ENCODE results near the gene D2HGDH.
"Not testable (repeated sequence)": the region's sequence is repeated elsewhere in the genome, so short reads cannot be mapped to it uniquely, and the experiment has no call there.

The D2HGDH gene

DNA sequence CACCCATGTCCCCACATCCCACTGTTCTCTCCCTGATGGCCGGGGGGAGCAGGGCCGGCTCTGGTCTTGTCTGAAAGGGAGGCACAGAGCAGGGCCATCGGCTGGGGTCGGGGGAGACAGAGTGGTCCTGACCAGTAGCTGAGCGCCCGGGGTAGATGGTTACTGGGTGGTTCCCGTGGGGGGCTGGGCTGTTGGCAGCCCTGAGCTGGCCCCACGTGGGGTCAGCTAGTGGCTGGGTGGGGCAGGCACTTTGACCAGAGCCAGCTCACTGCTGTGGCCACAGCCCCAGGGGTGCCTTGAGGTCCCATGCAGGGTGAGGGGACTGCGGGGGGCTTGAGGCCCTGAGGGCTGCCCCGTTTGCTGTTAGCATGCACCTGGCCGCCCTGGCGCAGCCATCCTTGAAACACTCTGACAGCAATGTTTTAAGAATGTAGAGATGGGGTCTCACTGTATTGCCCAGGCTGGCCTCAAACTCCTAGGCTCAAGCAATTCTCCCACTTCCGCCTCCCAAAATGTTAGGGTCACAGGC, 62.2 kb downstream of the D2HGDH start:
- DNase-seq, result no peak

DNA sequence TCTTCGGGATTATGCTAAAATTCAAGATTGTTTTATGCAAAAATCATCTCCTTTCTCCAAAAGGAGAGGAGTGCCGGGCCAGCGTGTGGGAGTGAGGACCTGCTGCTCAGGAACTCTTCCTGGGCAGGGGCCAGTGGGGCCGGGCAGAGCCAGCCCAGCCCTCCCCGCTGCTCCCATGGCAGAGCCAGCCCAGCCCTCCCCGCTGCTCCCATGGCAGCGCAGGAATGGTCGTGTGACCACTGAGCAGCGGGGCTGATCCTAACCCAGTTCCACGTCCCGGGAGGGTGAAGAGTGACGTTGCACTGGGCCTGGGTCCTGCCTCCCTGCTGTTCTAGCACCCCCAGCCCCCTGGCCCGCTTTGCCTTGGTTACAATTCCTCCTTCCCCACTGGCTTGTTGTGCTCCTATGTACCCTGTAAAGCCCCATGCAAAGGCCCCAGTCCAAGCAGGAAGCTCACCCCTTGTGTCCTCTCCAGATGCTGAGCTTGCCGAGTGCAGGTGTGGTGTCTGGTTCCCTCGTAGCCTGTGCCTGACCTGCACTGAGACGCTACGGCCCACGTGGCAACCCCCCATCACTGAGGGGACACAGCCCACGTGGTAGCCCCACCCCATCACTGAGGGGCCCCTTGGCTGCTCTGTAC, 63.1 kb downstream of the D2HGDH start:
- DNase-seq, result no peak

DNA sequence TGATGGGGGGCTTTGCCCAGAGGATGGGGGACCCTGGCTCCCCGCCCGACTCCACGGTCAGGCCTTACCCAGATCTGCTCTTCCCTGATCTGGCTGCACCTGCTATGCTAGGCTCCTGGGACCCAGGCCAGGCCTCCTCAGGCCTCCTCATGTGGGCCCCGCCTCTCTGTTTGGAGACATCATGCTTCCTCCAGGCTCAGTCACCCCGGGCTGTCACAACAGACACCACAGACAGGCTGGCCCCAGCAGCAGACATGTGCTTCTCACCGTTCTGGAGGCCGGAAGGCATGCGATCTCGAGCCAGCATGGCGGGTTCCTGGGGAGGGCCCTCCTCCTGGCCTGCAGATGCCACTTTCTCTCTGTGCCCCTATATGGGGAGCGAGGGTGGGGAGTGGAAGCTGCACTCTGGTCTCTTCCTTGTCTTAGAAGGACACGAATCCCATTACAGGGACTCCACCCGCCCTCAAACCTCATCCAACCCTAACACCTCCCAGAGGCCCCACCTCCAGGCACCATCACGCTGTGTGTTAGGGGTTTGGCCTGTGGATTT, 63.7 kb downstream of the D2HGDH start:
- DNase-seq, result no peak

DNA sequence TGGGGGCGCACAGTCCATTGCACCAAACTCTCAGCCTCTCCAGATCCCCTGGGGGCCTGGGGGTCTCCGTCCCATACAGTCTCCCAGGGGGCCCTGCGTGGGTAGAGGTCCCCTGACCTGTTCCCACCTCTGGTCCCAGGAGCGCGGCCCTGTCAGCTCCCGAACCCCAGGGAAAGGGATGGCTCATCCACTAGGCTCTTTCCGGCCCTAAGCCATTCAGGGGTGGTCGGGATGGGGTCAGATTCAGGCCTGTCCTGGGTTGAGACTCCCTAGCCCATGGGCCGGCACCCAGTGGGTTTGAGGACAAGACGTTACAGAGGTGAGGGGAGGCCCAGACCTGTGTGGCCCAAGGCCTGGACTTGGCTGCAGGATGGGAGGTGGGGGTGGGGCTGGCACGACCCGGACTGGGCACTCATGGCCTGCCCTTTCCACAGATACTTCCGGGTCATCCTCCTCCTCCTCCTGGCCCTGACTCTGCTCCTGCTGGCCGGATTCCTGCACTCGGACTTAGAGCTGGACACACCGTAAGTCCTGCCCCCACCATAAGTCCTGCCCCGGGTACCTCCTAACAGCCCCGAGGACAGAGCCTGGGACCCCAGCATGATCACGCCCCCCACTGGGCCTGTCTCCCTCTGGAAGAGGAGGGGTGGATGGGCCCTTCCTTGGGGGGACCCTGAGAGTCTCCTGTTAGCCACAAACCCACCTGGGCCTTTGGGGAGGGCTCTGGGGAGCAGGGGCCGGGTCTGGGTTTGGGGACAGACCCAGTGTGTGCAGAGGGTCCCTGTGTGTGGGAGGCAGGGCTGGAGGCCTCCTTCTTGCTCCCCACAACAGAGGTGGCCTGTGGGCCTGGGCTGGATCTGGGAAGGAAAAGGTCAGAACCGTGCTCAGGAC, 64.4 kb downstream of the D2HGDH start:
- no peak for DNase-seq

DNA sequence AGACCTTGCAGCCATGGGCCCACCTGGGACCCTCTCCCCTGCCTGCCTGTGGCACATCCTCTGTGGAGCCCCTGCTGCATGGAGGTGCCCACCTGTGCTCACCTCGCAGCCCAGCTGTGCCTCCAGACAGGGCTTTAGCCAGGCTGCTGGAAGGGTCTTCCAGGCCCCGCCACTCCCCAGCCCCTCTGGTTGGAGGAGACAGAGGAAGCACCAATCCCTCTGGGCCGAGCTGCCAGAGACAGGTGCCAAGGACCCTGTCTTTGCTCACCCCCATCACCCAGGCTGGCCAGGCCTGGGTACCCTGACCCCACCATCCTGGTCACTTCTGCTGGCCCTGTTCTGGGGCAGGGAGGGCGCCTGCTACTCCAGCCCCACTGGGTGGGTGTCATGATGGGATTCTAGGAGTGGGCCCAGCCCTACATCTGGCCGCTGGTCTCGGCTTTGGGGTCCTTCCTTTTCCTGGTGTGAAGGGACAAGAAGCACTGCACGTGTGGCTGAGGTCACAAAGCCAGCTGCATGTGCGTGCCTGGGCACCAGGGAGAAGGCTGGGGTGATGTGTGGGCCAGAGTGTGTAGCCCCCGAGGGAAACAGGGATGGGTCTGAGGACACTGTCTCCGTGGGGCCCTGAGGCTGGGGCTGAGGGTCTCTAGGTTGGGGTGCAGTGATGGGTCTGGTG, 65.2 kb downstream of the D2HGDH start:
- DNase-seq, result no peak

DNA sequence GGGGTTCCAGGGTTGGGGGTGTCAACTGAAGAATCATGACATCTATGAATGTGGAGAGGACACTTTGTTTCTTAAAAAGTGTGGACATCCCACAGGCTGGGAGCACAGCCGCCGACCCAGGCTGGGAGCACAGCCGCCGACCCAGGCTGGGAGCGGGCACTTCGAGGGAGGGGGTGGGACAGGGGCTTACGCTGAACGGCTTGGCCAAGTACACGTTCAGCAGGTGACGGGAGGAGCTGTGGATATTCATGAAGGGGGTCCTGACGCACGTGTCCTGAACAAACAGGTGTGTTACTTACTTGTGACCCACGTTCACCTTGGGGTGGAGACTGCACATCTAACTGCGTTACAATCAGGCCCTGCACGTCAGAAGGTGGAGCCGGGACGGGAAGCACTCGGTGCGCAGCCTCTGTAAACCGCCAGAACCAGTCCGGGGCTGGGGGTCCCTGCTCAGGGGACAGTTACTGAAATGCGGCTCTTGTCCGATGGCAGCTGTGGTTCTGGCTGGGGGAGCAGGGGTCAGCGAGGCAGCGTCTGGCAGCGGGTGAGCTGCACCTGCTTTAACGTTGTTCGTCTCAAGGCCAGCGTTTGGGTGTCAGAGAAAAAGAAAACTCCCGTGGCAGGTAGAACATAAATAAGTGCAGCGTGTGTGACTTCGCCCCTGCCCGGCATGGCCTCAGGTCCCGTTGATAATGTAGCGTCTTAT, 65.9 kb downstream of the D2HGDH start:
- not testable (repeated sequence) for DNase-seq

DNA sequence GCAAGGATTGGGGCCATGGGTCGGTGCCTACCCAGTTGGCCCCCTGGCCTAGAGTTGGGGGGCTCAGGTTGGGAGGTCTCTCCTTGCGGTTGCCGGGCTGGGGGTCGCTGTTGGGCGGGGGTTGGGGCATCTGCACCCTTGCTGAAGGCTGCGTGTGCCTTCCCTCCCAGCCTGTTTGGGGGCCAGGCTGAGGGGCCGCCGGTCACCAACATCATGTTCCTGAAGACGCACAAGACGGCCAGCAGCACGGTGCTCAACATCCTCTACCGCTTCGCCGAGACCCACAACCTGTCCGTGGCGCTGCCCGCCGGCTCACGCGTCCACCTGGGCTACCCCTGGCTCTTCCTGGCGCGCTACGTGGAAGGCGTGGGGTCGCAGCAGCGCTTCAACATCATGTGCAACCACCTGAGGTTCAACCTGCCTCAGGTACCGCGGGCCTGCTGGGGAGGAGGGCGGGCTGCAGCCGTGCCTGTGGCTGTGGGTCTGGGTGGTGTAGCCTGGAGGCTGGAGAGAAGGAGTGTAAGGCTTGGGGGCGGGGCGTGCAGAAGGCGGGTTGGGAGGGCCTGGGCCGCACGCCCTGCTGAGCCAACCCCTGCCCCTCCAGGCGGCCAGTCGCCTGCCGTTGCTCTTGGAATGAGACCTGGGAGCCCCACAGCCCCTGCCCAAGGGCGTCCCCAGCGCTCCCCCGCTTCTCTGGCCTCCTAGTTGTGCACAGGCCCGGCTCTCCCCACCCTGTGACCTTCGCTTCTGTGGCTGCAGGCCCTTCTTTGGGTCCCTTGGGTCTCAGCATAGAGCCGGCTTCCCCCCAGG, 67.4 kb downstream of the D2HGDH start:
- no peak for DNase-seq

DNA sequence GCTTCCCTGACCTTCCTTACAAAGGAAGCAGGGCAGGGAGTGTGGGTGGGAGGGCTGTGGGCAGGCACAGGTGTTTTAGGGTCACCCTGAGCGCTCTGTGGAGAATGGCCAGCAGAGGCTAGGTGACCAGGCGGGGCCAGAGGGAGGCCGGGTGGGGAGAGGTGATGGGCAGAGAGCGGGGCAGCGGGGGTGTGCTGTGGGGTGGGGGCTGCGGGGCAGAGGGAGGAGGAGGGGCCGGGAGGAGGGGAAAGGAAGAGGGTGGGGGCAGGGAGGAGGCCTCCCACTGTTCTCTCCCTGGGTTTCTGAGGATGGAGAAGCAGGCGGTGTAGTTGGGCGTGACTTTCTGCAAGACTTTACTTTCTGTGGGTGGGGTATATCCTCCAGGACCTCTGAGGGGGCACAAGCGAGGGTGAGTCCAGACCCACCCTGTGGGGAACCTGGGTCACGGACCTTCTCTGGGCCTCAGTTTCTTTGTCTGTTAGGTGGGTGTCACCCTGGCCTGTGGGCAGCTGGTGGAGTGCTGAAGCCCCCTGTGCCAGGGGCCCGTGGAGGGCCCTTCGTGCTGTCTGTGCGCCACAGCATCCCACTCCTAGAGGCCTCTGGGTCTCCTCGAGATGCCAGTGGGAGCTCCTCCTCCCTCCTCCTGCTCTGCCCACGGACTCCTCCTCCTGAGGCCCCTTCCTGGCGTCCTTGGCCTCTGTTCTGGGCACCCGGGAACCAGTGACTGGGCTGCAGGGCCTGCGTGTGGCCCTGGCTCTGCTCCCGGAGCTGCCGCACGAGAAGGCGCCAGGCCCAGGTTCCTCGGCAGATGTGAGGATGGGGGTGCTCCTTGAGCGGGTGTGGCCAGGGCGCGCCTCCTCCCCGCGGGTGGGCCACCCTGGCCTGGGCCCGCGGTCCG, 68.2 kb downstream of the D2HGDH start:
- no peak for DNase-seq

DNA sequence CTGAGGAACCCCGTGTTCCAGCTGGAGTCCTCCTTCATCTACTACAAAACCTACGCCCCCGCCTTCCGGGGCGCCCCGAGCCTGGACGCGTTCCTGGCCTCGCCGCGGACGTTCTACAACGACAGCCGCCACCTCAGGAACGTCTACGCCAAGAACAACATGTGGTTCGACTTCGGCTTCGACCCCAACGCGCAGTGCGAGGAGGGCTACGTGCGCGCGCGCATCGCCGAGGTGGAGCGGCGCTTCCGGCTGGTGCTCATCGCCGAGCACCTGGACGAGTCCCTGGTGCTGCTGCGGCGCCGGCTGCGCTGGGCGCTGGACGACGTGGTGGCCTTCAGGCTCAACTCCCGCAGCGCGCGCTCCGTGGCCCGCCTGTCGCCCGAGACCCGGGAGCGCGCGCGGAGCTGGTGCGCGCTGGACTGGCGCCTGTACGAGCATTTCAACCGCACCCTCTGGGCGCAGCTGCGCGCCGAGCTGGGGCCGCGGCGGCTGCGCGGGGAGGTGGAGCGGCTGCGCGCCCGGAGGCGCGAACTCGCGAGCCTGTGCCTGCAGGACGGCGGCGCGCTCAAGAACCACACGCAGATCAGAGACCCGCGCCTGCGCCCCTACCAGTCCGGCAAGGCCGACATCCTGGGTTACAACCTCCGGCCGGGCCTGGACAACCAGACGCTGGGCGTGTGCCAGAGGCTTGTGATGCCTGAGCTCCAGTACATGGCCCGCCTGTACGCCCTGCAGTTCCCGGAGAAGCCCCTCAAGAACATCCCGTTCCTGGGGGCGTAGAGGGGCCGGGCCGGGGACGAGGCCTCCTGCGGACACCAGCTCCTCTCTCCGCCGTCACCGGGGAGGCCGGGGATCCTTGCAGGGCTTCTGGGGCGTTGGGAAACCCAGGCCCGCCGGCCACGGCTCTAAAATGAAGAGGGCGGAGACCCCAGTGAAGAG, 69.2 kb downstream of the D2HGDH start:
- peak in 1 of 2 experiments; percentile 49 for DNase-seq

DNA sequence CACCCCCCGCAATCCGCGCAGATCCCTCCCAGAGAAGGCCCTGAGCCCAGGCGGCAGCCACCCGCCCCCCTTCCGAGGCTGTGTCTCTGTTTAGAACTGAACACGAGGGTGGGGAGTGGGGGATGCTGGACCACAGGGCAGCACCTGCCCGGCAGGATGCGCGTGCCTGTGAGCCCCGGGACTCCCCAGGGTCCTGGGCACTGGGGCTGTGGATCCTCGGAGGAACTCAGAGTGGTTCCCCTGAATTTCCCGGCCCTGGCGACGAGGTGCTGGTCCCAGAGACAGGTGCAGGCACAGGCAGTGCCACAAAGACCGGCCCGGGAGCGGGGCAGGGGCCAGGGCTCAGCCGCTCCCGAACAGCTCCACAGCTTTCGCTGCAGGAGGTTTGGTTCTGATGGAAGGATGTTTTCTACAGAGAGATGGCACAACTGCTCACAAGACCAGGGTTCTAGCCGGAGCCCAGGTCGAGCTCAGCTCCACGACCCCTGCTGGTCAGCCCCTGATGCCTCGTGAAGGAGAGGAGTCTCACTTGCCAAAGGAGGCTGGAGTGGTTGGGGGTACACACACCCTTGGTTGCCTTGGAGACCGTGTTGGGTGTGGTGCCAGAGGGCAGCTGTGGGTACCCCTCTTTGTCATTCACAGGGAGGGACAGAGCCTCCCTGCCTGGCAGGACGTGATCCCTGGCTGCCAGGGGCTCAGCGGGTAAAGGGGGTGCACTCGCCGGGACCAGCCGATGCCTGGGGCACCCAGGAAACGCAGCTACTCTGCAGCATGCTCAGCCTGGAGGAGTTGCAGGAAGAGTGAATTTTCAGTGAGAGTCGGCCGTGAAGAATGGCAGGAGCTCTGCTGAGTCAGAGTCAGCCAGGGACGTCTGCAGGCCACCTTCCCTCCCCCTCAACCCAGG, 70.1 kb downstream of the D2HGDH start:
- DNase-seq, result no peak

DNA sequence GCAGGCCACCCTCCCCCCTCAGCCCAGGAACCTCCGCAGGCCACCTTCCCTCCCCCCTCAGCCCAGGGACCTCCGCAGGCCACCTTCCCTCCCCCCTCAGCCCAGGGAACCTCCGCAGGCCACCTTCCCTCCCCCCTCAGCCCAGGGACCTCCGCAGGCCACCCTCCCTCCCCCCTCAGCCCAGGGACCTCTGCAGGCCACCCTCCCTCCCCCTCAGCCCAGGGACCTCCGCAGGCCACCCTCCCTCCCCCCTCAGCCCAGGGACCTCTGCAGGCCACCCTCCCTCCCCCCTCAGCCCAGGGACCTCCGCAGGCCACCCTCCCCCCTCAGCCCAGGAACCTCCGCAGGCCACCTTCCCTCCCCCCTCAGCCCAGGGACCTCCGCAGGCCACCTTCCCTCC, 71.8 kb downstream of the D2HGDH start:
- not testable (repeated sequence) for DNase-seq

DNA sequence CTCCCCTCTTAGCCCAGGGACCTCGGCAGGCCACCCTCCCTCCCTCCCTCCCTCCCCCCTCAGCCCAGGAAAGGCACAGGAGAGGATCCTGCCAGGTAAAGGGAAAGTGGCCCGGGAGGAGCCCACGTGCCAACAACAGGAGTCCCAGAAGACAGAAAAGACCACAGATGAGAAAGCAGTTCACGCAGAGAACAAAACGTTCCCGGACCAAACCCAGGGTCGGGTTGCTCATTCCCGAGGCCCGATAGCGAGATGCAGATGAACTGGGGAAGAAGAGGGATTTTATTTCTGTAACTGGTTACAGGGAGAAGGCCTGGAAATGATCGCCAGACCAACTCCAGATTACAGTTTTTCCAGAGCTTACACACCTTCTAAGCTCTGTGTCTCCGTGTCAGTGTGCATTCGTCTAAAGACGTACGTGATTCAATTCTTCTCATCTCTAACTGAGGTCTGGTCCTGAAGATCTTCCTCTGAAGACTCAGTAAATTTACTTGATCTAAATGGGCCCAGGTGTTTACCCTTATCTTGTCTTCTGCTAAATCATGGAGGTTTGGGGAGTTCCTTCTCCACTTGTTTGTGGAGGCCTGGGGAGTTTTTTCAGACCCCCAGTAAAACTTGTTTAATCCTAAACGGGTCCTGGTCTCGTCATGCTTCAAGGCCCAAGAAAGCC, 73.8 kb downstream of the D2HGDH start:
- DNase-seq, result no peak

DNA sequence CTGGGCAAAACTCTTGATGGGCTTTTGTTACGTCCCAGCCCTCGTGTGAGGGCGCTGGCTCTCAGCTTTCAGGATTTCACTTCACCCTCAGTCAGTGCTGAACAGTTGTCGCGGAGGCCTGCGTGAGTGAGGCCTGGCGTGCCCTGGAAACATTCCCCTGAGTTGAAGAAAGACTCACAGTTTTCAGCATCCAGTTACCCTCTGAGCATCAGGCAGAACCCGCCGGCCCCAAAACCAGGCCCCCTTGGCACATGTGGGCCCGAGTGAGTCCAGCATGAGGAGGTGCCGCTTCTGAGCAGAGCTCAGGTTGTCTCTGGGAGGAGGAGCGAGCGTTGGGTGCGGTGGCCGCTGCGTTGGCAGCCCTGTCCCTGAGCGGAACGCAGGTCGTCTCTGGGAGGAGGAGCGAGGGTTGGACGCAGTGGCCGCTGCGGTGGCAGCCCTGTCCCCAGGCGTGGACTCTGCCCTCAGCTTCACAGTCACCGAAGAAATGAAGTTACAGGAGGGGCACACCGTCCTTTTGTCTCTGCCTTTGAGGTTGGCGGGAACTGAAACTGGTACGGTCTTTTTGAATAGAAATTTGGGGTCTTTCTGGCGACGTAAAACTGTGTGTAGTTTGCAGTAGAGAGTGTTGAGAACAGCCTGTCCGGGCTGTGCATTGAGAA, 74.4 kb downstream of the D2HGDH start, which contains the start of gene NEU4:
NEU4 (plus strand) TSS at position 473 of the 662 bp plus-strand sequence. CDS start 5,292 bp downstream, outside the sequence.
- DNase-seq, result no peak

DNA sequence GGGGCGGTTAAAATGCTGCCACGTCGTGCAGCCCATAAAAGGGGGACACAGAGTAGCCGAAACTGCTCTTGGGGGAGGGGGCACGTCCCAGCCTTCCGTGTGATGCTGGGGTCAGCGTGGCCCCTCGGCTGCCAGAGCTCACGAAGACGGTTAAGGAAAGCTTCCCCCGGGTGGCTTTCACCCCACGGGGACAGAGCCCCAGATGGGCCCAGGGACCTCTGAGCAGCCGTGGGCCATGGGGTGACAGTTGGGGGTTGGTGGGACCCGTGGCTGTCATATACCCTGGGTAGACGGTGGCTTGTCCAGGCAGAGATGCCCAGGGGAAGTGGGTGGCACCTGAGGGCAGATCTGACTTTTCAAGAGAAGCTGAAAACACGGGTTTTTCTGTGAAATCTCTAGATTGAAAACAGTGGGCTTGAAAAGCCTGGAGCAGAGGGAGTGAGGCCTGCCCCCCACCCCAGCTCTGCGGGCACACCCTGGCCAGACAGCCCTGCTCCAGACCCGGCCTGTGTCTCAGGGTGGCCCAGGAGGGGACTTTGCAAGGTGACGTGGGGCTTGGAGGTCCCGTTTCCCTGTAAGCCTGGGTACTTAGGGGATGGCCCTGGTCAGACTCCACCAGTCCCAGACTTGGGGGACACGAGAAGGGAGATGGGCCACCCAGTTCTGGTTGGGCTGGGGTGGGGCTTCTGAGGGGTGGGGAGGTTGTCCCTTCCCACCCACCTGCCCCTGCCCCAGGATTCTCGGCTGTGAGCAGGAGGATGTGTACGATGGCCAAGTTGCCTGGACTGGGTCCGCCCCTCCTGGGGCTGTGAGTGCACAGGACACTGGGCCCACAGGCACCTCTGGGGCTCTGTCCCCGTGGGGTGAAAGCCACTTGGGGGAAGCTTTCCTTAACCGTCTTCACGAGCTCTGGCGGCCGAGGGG, 75.2 kb downstream of the D2HGDH start:
- no peak for DNase-seq

DNA sequence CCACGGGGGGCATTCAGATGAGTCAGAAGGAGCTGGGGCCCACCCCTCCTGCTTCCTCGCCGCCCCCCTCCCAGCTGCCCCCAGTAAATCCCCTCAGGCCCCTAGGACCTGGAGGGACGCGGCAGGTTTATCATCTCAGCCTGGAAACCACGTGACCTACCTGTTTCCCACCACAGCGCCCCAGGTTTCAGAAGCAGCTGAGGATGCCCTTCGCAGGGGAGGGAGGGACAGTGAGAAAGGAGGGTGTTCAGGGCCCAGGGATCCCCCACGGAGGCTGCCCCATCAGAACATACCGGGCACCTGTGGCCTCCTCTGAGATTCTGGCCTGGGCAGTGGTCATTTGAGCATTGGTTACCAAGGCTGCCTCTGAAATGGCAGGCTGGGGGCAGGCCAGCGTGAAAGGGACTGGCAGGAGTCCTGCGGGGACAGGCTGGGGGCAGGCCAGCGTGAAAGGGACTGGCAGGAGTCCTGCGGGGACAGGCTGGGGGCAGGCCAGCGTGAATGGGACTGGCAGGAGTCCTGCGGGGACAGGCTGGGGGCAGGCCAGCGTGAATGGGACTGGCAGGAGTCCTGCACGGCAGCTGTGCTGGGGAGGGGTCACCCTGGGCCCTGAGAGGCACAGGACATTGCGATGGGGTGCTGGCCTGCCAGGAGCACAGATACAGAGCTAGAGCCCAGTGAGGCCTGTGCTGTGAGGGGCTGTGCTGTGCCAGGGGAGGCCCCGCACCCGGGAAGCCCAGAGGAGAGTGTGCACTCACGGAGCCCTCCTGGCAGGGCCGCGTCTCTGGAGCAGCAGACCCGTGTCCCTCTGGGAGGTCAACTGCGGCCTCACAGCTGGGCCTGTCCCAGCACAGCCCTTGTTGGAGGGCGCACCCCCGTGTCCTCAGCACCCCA, 76.1 kb downstream of the D2HGDH start:
- no peak for DNase-seq
